ENCODE measurements around the gene MYO1D.

Gene MYO1D

GRCh38 chr17:32601866-32602265 is 275.1 kb downstream of the MYO1D start:
- peaks cover 5% of the 10 kb centered on the region for H3K4me1 ChIP-seq (ENCODE audit: control insufficient read depth, low read depth, low read length)
- no peaks in the 10 kb centered on the region for H3K9me3 ChIP-seq (ENCODE audit: control insufficient read depth, low read depth, low read length)
- H3K4me3 ChIP-seq (ENCODE audit: low read length), result no peak overlapping the region
- no peaks in the 10 kb centered on the region for H3K27me3 ChIP-seq (ENCODE audit: control insufficient read depth, insufficient read depth, low read length)
- no peak overlapping the region for H3K9ac ChIP-seq (ENCODE audit: low read length)
- no peak overlapping the region for H3K27ac ChIP-seq (ENCODE audit: low read length)
- H3K36me3 ChIP-seq (ENCODE audit: control insufficient read depth, low read depth, low read length), result no peaks in the 10 kb centered on the region

GRCh38 chr17:32596628-32597027 is 280.3 kb downstream of the MYO1D start:
- Histone ChIP-seq H3K9ac (ENCODE audit: low read length) (no peak overlapping the region), H3K27me3 (ENCODE audit: control insufficient read depth, insufficient read depth, low read length) (no peaks in the 10 kb centered on the region), H3K4me3 (ENCODE audit: low read length) (no peak overlapping the region), H3K36me3 (ENCODE audit: control insufficient read depth, low read depth, low read length) (no peaks in the 10 kb centered on the region), H3K4me1 (ENCODE audit: control insufficient read depth, low read depth, low read length) (no peaks in the 10 kb centered on the region), H3K9me3 (ENCODE audit: control insufficient read depth, low read depth, low read length) (no peaks in the 10 kb centered on the region), H3K27ac (ENCODE audit: low read length) (no peak overlapping the region)

GRCh38 chr17:32596206-32596605 is 280.7 kb downstream of the MYO1D start:
- no peaks in the 10 kb centered on the region for H3K36me3 ChIP-seq (ENCODE audit: control insufficient read depth, low read depth, low read length)
- no peak overlapping the region for H3K27ac ChIP-seq (ENCODE audit: low read length)
- H3K9ac ChIP-seq (ENCODE audit: low read length), result no peak overlapping the region
- no peaks in the 10 kb centered on the region for H3K9me3 ChIP-seq (ENCODE audit: control insufficient read depth, low read depth, low read length)
- H3K4me3 ChIP-seq (ENCODE audit: low read length), result no peak overlapping the region
- no peaks in the 10 kb centered on the region for H3K4me1 ChIP-seq (ENCODE audit: control insufficient read depth, low read depth, low read length)
- H3K27me3 ChIP-seq (ENCODE audit: control insufficient read depth, insufficient read depth, low read length), result no peaks in the 10 kb centered on the region

GRCh38 chr17:32593003-32593402 is 283.9 kb downstream of the MYO1D start:
- H3K27ac ChIP-seq (ENCODE audit: low read length), result no peak overlapping the region
- H3K4me3 ChIP-seq (ENCODE audit: low read length), result no peak overlapping the region
- H3K9me3 ChIP-seq (ENCODE audit: control insufficient read depth, low read depth, low read length), result no peaks in the 10 kb centered on the region
- H3K4me1 ChIP-seq (ENCODE audit: control insufficient read depth, low read depth, low read length), result no peaks in the 10 kb centered on the region
- no peak overlapping the region for H3K9ac ChIP-seq (ENCODE audit: low read length)
- no peaks in the 10 kb centered on the region for H3K27me3 ChIP-seq (ENCODE audit: control insufficient read depth, insufficient read depth, low read length)
- H3K36me3 ChIP-seq (ENCODE audit: control insufficient read depth, low read depth, low read length), result no peaks in the 10 kb centered on the region

GRCh38 chr17:32591405-32591804 is 285.5 kb downstream of the MYO1D start:
- Histone ChIP-seq H3K4me1 (ENCODE audit: control insufficient read depth, low read depth, low read length) (no peaks in the 10 kb centered on the region), H3K27me3 (ENCODE audit: control insufficient read depth, insufficient read depth, low read length) (no peaks in the 10 kb centered on the region), H3K27ac (ENCODE audit: low read length) (no peak overlapping the region), H3K36me3 (ENCODE audit: control insufficient read depth, low read depth, low read length) (no peaks in the 10 kb centered on the region), H3K9ac (ENCODE audit: low read length) (no peak overlapping the region), H3K4me3 (ENCODE audit: low read length) (no peak overlapping the region), H3K9me3 (ENCODE audit: control insufficient read depth, low read depth, low read length) (no peaks in the 10 kb centered on the region)

DNA sequence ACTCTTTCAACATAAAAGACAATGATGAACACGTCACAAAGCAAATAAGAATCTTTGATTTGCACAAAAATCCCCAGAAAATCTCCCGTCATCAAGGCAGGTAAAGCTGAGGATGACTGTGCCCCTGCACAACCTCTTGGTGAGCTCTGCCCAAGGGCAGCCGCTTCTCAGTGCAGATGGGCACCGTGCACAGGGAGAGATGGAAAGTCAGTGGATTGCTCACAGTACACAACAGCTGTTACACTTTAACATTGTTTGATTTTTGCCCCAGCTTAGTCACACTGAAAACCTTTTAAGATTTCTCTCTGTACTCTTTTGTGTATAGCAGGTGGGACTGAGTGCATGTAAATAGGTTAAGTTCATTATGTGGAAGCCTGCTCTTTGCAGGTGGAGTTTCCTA is 285.9 kb downstream of the MYO1D start:
- Histone ChIP-seq H3K27ac (ENCODE audit: low read length) (no peak overlapping the region), H3K4me3 (ENCODE audit: low read length) (no peak overlapping the region), H3K4me1 (ENCODE audit: control insufficient read depth, low read depth, low read length) (no peaks in the 10 kb centered on the region), H3K27me3 (ENCODE audit: control insufficient read depth, insufficient read depth, low read length) (no peaks in the 10 kb centered on the region), H3K9me3 (ENCODE audit: control insufficient read depth, low read depth, low read length) (no peaks in the 10 kb centered on the region), H3K36me3 (ENCODE audit: control insufficient read depth, low read depth, low read length) (no peaks in the 10 kb centered on the region), H3K9ac (ENCODE audit: low read length) (no peak overlapping the region)

DNA sequence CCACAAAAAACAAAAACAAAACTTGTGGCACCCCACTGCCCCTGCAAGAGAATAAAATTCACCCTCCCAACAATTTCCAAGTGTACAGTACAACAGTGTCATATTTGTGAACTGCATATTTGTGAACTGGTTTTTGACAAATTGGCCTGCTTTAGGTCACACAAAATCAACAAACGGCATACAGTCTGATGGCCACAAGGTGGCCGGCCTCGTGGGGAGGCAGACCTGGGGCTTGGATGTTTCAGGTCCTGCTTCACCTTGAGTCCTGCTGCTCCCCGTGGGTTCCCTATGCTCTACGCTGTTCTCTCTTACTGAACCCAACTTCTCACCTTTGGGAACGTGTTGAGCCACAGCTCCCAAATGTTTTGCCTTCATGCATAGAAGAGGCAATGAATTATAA is 287.9 kb downstream of the MYO1D start:
- no peak overlapping the region for H3K9ac ChIP-seq (ENCODE audit: low read length)
- no peaks in the 10 kb centered on the region for H3K27me3 ChIP-seq (ENCODE audit: control insufficient read depth, insufficient read depth, low read length)
- no peak overlapping the region for H3K27ac ChIP-seq (ENCODE audit: low read length)
- H3K9me3 ChIP-seq (ENCODE audit: control insufficient read depth, low read depth, low read length), result no peaks in the 10 kb centered on the region
- H3K4me1 ChIP-seq (ENCODE audit: control insufficient read depth, low read depth, low read length), result no peaks in the 10 kb centered on the region
- H3K4me3 ChIP-seq (ENCODE audit: low read length), result no peak overlapping the region
- H3K36me3 ChIP-seq (ENCODE audit: control insufficient read depth, low read depth, low read length), result no peaks in the 10 kb centered on the region

- Histone ChIP-seq H3K4me1 (ENCODE audit: control insufficient read depth, low read depth, low read length) (no peaks in the 10 kb centered on the region), H3K4me3 (ENCODE audit: low read length) (no peak overlapping the region), H3K27ac (ENCODE audit: low read length) (no peak overlapping the region), H3K9me3 (ENCODE audit: control insufficient read depth, low read depth, low read length) (no peaks in the 10 kb centered on the region), H3K36me3 (ENCODE audit: control insufficient read depth, low read depth, low read length) (no peaks in the 10 kb centered on the region), H3K9ac (ENCODE audit: low read length) (no peak overlapping the region), H3K27me3 (ENCODE audit: control insufficient read depth, insufficient read depth, low read length) (no peaks in the 10 kb centered on the region)
Observed at GRCh38 chr17:32588135-32588534, 288.8 kb downstream of the MYO1D start.

- Histone ChIP-seq H3K27ac (ENCODE audit: low read length) (no peak overlapping the region), H3K9ac (ENCODE audit: low read length) (no peak overlapping the region), H3K4me3 (ENCODE audit: low read length) (no peak overlapping the region), H3K4me1 (ENCODE audit: control insufficient read depth, low read depth, low read length) (no peaks in the 10 kb centered on the region), H3K9me3 (ENCODE audit: control insufficient read depth, low read depth, low read length) (peaks cover 5% of the 10 kb centered on the region), H3K36me3 (ENCODE audit: control insufficient read depth, low read depth, low read length) (no peaks in the 10 kb centered on the region), H3K27me3 (ENCODE audit: control insufficient read depth, insufficient read depth, low read length) (no peaks in the 10 kb centered on the region)
Observed at GRCh38 chr17:32586666-32587065, 290.3 kb downstream of the MYO1D start.

DNA sequence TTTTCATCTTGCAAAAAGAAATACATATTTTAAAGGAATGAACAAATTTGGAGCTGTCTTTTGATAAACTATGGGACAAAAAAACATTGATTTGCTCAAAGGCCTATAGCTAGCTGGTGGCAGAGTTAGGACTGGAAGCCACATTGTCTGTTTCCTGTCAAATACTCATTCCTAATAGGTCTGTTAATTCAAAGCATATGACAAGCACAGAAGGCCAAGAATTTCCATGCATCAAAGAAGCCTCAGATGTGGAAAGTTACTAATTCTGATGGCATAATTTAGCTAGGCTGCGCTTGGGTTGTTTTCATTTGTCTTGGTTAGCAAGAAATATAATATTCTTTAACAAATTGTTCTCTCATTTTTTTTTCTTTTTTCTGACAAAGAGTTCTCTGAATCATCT is 292.1 kb downstream of the MYO1D start:
- no peak overlapping the region for H3K27ac ChIP-seq (ENCODE audit: low read length)
- H3K27me3 ChIP-seq (ENCODE audit: control insufficient read depth, insufficient read depth, low read length), result no peaks in the 10 kb centered on the region
- H3K4me3 ChIP-seq (ENCODE audit: low read length), result no peak overlapping the region
- H3K9ac ChIP-seq (ENCODE audit: low read length), result no peak overlapping the region
- H3K9me3 ChIP-seq (ENCODE audit: control insufficient read depth, low read depth, low read length), result peaks cover 5% of the 10 kb centered on the region
- H3K36me3 ChIP-seq (ENCODE audit: control insufficient read depth, low read depth, low read length), result no peaks in the 10 kb centered on the region
- H3K4me1 ChIP-seq (ENCODE audit: control insufficient read depth, low read depth, low read length), result no peaks in the 10 kb centered on the region

DNA sequence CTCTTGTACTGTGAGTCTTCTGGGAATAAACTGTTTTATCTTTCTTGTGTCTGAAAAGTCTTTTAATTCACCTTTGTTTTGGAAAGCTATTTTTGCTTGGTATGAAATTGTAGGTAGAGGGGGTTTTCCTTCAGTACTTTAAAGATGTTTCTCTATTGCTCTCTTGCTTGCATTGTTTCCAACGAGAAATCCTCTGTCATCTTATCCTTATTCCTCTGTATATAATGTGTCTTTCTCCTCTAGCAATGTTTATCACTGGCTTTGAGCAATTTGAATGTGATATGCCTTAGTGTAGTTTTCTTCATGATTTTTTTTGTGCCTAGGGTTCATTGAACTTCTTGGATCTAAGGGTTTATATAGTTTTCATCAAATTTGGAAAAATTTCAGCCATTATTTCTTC is 293.9 kb downstream of the MYO1D start:
- Histone ChIP-seq H3K36me3 (ENCODE audit: control insufficient read depth, low read depth, low read length) (no peaks in the 10 kb centered on the region), H3K9me3 (ENCODE audit: control insufficient read depth, low read depth, low read length) (peaks cover 5% of the 10 kb centered on the region), H3K27ac (ENCODE audit: low read length) (no peak overlapping the region), H3K9ac (ENCODE audit: low read length) (no peak overlapping the region), H3K4me3 (ENCODE audit: low read length) (no peak overlapping the region), H3K4me1 (ENCODE audit: control insufficient read depth, low read depth, low read length) (no peaks in the 10 kb centered on the region), H3K27me3 (ENCODE audit: control insufficient read depth, insufficient read depth, low read length) (no peaks in the 10 kb centered on the region)

DNA sequence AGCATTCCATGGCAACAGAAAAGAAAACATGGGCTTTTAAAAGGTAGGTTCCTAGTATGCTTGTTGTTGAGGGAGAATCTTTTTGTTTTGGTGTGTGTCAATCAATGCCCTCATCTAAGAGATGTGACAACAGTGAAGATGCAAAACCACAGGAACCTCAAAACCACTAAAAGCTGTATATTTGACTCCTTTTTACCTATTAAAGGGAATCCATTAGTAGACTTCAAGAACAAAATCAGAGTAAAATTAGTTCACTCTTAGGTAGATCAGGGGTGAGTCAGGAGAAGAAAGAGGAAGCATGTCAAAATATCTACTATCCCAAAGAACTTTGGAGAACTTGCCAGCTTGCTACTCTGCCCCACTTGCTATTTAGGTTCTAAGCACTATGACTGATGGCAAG is 301.1 kb downstream of the MYO1D start:
- Histone ChIP-seq H3K27me3 (ENCODE audit: control insufficient read depth, insufficient read depth, low read length) (no peaks in the 10 kb centered on the region), H3K9me3 (ENCODE audit: control insufficient read depth, low read depth, low read length) (no peaks in the 10 kb centered on the region)

GRCh38 chr17:32570081-32570396 is 306.9 kb downstream of the MYO1D start:
- no peaks in the 10 kb centered on the region for H3K4me1 ChIP-seq (ENCODE audit: control insufficient read depth, low read depth, low read length)
- no peak overlapping the region for H3K27ac ChIP-seq (ENCODE audit: low read length)
- no peaks in the 10 kb centered on the region for H3K36me3 ChIP-seq (ENCODE audit: control insufficient read depth, low read depth, low read length)
- no peak overlapping the region for H3K9ac ChIP-seq (ENCODE audit: low read length)
- H3K9me3 ChIP-seq (ENCODE audit: control insufficient read depth, low read depth, low read length), result no peaks in the 10 kb centered on the region
- H3K27me3 ChIP-seq (ENCODE audit: control insufficient read depth, insufficient read depth, low read length), result no peaks in the 10 kb centered on the region
- no peak overlapping the region for H3K4me3 ChIP-seq (ENCODE audit: low read length)

More for the DNA sequence above, 301.1 kb downstream of the MYO1D start:
- Histone ChIP-seq H3K4me1 (ENCODE audit: control insufficient read depth, low read depth, low read length) (no peaks in the 10 kb centered on the region), H3K36me3 (ENCODE audit: control insufficient read depth, low read depth, low read length) (no peaks in the 10 kb centered on the region), H3K4me3 (ENCODE audit: low read length) (no peak overlapping the region), H3K9ac (ENCODE audit: low read length) (no peak overlapping the region), H3K27ac (ENCODE audit: low read length) (no peak overlapping the region)
